Measurements from ENCODE around the gene CKM.

The CKM gene

DNA sequence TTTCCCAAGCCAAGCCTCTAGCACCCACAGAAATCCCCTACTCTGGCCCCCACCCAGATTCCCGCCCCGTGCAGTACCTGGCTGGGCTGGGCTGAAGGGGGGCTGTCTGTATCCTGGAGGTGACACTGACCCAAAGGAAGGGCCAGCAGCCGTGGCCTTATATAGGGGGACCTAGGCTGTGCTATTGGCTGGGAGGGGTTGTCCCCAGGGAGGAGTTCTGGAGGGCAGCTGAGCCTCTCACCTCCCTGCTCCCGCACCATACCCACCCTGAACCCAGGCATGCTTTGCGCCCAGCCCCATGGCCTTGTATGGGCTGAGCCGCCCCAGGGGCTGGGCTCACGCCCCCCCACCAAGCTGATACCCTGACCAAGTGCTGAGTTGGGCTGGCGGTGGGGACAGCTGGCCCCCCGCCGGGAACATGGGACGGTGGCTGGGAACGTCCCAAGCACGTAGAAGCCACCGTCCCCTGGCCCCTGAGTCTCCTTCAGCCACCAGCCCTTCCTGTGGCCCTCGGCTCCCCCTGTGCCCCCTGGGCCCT is at the start of gene CKM:
Gene CKM (minus strand): TSS at position 132 of the 538 bp plus-strand sequence. CDS start 3,162 bp downstream, outside the sequence.
- DNase-seq, result no peak

DNA sequence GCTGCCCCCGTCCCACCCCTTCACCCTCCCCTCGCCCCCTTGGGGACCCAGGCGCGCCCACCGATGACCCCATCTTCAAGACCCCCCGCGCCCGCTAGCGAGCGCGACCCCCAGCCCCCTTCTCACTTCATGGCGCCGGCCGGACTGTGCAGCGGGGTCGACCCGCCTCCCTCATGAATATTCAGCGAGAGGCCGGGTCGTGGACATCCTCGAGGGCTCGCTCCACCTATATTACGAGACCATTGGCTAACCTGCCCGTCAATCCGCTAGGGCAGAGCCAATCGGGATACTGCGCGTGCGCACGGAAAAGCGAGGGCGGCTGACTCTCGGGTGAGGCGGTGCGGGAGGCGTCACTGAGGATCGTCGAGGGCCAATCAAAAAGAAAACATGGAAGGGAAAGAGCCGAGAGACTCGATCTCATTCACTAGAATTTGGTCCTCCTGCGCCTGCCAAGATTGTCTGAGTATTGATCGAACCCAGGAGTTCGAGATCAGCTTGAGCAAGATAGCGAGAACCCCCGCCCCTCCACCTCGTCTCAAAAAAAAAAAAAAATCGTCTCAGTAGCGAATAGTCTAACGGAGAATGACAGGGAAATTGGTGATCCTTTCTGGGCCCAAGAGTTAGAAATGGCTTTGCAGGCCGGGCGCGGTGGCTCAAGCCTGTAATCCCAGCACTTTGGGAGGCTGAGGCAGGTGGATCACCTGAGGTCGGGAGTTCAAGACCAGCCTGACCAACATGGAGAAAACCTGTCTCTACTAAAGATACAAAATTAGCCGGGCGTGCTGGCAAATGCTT is 47.9 kb upstream of the CKM start, which contains the start of gene ERCC2:
Gene ERCC2 (minus strand): TSS at position 164 of the 795 bp plus-strand sequence. CDS start 33 bp downstream, at position 131.
- DNase-seq, result peak; percentile 100

DNA sequence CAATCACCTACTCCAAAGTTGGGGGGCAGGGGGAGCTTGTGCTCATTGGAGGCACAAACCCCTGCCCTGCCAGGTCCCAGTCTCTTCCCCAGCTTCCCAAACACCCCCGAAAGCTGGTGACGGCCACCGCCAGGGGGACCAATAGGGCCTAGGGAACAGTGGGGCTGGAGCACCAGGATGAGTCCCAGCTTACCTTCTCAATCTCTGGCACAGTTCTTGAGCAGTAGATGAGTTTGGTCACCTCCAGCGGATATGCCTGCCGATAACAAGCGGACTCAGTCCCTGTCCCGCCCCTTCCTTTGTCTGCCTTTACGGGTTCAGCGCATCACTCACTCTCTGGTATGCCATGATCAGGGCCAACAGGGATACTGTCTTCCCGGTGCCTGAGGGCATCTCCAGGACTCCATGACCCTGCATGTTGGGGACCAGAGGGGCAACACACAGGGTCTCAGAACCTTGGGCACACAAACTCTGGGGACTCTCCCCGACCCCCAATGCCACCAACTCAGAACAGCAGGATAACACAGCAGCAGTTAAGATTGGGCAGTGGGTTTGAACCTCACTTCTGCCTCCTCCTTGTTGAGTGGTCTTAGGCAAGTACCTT is 46.2 kb upstream of the CKM start:
- DNase-seq, result no peak

DNA sequence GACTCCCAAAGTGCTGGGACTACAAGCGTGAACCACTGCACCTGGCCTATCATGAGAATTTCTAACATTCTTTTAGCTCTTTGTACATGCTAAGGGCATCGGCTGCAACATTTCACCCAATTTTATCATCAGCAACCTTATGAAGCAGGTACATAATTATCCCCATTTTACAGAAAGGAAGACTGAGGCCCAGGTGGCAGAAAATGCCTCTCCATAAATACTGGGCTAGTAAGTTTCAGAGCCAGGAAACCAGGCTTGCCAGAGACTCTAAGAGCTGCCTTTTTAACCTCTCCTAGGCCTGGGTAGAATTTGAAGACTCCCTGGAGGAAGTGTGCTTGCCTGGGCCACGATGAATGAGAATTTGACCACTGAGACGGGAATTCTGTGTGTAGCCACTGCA is 45.5 kb upstream of the CKM start:
- DNase-seq, result no peak

GRCh38 chr19:45364696-45365095 is 42.0 kb upstream of the CKM start:
- no peak for DNase-seq

GRCh38 chr19:45363861-45364459 is 41.3 kb upstream of the CKM start:
- no peak for DNase-seq

DNA sequence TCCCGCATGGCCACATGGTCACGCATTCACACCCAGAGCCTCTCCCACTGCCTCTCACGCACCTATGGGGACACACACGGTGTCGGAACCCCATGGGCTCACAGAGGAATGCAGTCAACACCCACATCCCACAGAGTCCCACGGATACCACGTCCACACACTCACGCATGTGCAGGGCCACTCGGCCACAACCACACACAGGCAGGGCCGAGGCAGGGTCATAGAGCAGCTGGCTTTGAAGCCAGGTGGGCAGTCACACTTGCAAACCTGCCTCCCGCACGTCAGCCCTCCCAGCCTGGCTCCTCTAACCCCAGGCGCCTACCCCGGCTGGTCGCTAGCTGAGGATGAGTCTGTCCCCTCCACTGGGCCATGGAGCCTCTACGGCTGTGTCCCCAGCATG is 39.6 kb upstream of the CKM start:
- DNase-seq, result no peak

DNA sequence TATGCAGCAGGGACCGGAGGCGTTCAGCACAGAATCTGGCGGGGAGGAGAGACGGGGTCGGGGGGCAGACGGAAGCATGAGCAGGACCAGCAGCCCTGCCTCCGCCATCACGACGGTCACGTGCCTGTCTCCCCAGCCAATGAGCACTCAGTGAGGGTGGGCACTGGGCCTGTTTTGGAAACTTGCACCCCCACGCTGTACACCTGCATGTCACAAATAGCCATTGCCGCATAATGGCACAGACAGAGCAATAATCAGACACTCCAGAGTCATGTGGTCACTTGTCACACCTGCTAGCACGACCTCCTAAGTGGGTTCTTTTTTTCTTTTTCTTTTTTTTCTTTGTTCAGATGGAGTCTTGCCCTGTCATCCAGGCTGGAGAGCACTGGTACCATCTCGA is 38.9 kb upstream of the CKM start:
- no peak for DNase-seq

DNA sequence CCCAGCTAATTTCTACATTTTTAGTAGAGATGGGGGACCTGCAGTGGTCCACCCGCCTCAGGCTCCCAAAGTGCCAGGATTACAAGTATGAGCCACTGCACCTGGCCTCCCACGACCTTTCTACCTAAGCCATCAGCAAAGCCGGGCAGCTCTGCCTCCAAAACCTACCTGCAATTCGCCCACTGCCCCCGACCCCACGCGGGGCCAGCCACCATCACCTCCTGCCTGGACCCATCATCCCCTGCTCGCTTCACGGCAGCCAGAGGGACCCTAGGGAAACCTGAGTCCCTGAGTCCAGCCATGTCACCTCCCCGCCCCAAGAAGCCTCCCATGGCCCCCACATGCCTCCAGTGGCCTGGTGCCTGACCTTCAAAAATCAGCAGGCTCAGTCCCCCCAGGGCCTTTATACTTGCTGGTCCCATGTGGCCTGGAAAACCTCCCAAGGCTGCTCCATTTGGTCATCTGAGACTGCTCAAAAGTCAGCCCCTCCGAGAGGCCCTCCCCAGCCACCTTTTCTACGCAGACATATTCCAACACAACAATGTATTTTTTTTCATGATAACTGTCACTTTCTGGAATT is 35.6 kb upstream of the CKM start:
- no peak for DNase-seq

GRCh38 chr19:45357445-45357783 is 34.7 kb upstream of the CKM start:
- DNase-seq, result no peak

DNA sequence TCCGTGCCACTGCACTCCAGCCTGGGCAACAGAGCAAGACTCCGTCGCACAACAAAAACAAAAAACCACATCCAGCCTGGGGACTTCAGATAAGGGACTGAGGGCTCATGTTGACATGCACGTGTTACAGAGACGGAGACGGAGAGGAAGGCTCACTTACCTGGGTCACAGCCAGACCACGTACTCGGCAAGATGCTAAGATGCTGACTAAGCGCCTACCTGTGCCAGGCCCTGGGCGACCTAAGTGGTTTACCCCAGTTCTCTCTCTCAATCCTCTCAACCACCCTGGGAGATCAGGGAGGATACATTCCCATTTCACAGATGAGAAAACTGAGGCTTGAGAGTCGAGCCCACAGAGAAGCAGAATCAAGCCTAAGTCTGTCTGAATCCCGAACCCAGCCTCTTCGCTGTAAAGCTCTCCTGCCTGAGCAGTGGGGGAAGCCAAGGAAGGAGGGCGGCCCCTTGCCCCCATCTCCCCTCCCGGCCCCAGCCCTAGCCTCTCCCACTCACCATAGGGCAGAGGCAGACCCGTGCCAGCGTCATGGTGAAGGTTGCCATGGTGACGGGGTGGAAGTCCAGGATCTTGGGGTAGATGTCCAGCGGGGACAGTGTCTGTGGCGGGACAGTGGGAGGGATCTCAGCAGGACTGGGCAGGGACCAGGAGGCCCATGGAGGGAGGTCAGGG is 34.2 kb upstream of the CKM start:
- DNase-seq, result no peak

GRCh38 chr19:45355910-45356309 is 33.2 kb upstream of the CKM start:
- DNase-seq, result no peak

DNA sequence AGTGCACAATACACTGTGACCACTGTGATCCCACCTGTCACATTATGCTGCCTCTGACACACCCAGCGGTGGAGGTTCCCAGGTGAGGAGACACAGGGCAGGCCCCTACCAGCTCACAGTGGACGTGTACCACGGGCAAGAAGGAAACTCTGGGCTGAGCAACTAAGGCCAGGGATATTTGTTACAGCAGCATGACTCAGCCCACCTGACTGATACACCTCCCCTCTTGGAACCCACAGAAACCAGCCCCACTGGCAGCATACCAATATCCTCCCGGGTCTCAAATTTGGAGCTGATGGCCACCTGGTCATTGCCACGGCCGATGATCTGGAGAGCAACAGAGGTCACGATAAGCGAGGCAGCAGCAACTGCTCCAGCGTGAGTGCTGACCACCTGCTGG is 32.7 kb upstream of the CKM start:
- DNase-seq, result no peak

DNA sequence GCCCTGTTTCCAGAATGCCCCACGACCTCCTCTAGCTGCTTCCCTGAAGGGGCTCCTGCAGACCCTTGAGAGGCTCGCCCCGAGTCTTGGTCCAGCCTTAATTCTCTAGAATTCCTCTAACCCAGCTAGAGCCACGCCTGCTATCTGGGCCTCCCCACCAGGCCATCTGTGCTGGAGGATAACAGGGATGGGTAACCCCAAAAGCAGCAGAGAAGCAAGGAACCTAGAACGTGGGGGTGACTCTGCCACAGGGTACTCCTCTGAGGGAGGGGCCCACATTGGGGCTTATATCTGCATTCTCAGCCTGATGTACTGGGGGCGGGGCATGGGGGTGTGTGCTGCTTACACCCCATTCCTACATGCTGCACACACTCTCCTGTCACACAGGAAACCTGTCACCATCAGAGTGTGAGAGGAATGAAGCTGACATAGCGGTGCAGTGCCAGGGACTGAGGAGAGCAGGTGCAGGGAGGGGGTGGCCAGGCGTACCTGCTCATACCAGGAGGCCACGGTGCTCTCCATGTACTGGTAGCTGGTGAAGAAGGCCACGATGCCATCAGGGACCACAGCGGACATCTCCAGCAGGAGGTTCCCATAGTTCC is 31.7 kb upstream of the CKM start:
- DNase-seq, result no peak

DNA sequence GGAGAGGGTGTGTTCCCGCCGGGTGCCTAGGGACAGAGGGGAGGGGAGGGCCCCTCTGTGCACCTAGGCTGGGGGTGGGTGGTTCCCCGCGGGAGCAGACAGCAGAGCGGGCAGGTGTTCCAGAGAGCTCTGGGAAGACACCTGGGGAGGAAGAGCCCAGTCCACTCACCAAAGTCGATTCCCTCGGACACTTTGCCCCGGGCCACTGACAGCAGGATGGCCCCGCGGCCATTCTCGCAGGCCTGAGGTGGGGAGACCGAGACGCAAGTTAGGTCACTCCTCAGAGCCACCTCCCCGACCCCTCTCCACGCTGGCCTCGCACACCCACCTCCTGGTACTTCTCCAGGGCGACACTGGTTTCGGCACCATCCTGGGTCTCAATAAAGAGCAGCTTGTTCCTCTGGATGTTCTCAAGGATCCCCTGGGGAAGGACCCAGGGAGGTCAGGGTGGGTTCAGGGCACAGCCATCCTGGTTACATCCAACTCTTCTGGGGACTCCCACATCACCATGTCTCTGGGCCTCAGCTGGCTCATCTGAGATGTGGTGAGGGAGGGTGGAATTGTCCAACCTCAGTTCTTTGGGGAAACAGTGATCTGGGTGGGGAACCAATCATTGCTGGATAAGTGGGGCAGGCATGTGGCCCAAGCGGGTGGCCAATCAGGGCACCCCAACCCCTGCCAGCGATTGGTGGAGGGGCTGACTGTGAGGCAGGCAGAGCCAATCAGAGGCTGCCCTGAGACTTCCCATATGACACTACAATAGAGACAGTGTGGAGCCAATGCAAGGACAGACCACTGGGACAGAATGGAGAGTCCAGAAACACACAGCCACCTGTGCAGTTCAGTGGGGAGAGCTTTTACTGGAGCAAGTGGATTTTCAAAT is 30.5 kb upstream of the CKM start:
- no peak for DNase-seq

GRCh38 chr19:45352471-45352870 is 29.8 kb upstream of the CKM start:
- DNase-seq, result no peak

DNA sequence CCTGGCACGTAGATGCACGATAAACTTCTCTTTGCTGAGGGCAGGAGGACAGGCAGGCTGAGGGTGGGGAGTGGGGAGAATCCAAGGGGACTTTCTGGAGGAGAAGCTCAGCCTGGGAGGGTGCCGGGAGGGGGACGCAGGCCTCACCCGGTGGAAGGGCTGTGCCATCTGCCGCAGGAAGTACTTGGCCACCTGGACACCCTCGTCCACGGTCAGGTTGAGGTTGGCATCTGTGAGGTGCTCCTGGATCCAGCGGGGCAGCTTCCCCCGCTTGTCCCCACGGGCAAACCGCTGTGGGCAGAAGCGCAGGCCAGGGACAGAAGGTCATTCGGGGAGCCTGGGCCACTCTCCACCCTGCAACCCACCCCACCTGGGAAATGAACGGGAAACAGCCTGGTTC is 29.4 kb upstream of the CKM start:
- DNase-seq, result no peak

DNA sequence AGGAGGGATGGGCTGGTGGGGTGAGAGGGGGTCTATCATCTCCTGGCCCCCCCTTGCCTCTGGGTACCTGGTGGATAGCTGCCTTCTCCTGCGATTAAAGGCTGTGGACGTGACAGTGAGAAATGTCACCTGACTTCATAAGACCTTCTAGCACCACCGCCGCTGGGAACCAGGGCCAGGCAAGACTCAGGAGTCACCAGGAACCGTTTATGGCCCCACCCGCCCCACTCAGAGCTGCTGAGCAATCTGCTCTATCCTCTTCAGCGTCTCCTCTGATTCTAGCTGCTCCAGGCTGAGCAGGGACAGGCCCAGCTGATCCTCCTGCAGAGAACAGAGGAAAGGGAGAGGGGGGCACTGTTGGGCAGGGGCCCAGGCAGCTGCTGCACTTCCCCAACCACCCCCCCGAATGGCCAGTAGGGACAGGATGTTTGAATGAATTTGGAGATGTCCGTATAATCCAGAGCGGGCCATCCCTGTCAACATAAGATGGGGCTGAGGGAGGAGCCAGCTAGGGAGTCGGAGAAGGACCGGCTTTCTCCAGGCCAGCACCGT is 28.8 kb upstream of the CKM start:
- no peak for DNase-seq

DNA sequence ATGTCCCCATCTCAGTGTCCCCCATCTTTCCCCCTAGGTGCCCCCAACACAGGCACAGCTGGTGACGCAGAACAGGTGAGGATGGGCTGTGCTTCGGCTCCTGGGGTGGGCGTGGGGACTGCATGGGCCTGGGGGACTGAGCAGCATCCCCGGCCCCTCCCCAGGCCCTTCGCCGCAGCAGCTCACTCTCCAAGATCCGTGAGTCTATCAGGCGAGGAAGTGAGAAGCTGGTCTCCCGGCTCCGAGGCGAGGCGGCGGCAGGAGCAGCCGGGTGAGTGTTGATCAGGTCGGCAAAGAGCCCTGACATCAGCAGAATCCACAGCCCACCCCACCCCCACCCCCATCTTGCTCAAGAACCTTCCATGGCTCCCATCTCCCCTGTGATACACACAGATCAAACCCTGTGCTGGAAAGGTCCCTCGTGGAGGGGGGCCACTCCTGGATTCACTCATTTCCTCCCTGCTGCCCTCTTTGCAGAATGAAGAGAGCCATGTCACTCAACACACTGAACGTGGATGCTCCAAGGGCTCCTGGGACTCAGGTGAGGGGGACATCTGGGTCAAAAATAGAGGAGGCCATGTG is 27.9 kb upstream of the CKM start:
- no peak for DNase-seq

DNA sequence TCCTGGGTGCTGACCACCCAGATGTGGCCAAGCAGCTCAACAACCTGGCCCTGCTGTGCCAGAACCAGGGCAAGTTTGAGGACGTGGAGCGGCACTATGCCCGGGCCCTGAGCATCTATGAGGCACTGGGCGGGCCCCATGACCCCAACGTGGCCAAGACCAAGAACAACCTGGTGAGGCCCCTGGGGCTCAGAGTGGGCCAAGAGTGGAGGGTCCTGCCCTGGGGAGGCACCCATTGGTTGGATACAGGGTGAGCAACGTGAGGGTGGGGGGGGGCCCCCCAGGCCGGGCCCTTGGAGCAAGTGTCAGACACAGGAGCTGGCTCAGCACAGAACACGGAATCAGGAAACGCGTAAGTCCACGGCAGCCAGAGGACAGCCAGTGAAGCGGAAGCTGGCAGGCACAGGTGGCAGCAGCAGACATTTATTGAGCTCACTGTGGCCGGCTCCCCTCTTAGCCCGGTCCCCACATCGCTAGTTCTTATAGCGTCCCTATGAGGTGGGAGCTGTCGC is 26.8 kb upstream of the CKM start:
- no peak for DNase-seq

DNA sequence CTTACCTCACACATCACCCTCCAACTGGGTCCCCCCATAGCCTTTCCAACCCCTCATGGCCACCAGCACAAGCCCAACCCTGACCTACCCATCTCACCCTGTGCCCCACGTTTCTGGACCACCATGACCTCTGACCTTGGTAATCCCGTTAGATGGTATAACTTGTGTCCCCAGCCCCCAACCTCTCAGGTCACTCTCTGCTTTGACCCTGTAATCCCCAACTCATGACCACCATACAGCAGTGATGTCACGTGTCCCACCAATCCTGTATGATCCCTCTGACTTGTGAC is 26.4 kb upstream of the CKM start:
- DNase-seq, result no peak

Measured in activated CD4-positive, alpha-beta T cell treated with anti-CD3 and anti-CD28 coated beads, Interleukin-2, Interleukin-6, amounts not matched to agents 100 ng/mL and 50 ng/mL, durations not matched to agents 16 hours and 8 hours (primary cell).